Retinal pigment epithelial cell (primary cell): ENCODE data around the gene MAP1B.

ENCODE experiments used
- DNase-seq: peaks from one replicate; pipeline ENCODE4 v3.0.0-alpha.2; 2010; ENCODE audit warnings: low read depth
- H3K4me3 ChIP-seq: 2 replicates; pipeline ENCODE4 v1.5.1; 2011; ENCODE audit warnings: mild to moderate bottlenecking, low read length, control low read depth, moderate library complexity
- TF ChIP-seq, protein P1 (sequence below): conservative IDR thresholded peaks from 2 replicates; pipeline ENCODE4 v1.5.1; 2011; ENCODE audit warnings: low read depth, low read length, control low read depth, inconsistent platforms

Gene MAP1B

DNA sequence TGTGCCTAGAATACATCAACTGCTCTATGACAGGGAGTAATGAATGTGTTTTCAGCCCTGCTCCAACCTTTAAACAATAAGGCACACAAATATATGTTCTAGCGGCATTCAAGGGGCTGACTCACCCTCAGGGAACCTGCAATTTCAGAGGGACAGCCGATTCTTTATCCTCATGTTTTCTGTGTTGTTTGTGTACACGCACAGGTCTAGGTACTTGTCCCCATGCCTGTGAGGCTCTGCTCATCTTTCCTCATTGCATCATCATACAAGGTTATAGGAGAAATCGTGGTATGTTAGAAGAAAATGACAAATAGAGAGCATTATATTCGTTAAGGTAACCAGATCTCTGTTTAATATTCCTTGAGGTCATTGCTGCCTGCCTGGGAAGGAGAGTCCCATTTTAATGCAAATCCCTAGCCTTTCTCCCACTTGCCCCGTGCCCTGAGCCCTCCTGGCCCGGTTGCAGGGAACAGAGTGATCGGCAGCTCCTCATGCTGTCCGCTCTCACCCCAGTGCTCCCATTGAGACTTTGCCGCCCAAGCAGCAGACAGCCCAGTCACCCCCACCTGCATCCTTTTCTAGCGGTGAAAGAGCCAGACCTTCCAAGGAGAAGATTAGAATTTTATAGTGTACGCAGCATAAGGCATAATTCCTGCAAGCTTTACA, 14.6 kb downstream of the MAP1B start:
- TF ChIP-seq, protein P1, sequence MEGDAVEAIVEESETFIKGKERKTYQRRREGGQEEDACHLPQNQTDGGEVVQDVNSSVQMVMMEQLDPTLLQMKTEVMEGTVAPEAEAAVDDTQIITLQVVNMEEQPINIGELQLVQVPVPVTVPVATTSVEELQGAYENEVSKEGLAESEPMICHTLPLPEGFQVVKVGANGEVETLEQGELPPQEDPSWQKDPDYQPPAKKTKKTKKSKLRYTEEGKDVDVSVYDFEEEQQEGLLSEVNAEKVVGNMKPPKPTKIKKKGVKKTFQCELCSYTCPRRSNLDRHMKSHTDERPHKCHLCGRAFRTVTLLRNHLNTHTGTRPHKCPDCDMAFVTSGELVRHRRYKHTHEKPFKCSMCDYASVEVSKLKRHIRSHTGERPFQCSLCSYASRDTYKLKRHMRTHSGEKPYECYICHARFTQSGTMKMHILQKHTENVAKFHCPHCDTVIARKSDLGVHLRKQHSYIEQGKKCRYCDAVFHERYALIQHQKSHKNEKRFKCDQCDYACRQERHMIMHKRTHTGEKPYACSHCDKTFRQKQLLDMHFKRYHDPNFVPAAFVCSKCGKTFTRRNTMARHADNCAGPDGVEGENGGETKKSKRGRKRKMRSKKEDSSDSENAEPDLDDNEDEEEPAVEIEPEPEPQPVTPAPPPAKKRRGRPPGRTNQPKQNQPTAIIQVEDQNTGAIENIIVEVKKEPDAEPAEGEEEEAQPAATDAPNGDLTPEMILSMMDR: no peak
- DNase-seq: no peak
- no peak overlapping the region for H3K4me3 ChIP-seq

DNA sequence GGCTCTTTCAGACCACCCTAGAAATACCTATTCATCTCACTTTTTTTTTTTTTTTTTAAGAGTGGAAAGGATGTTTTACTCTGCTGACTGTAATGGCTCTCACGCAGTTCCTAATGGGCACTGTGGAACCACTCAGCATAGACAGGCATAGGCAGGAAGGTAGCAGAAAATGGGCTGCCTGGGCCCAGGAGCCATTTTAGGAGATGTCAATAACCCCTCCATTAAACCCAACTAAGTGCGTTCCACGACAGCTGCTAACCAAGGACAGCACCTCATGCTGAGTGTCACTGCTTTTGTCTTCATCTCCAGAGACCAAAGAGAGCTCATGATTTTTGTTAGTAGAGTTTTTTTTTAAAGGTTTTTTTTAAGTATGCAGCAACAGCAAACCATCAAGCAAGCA, 15.3 kb downstream of the MAP1B start:
- TF ChIP-seq, protein P1: no peak
- DNase-seq: no peak
- H3K4me3 ChIP-seq: no peak overlapping the region

DNA sequence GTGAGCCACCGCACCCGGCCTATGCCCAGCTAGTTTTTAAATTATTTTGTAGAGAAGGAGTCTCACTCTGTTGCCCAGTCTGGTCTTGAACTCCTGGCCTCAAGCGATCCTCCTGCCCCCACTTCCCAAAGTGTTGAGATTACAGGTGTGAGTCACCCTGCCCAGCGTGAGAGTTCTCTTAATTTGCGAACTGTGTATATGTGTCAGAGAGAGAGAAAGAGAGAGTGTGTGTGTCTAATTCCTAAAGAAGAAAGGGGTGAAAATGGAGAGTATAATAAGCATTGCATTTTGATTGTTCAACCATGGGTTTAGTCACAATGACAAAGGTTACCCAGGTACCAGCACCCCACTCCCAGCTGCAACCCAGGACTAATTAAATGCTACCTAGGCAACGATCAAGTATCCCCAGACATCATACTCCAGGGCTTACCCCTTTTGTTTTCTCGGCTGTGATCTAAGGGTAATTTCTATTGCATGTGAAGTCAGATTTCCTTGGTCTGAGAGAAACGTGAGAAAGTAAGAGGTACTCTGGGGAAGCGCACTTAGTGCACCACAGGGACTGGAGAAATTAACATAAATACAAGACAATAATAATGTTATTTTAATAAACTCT, 16.6 kb downstream of the MAP1B start:
- TF ChIP-seq, protein P1: no peak
- H3K4me3 ChIP-seq: no peak overlapping the region
- no peak for DNase-seq

DNA sequence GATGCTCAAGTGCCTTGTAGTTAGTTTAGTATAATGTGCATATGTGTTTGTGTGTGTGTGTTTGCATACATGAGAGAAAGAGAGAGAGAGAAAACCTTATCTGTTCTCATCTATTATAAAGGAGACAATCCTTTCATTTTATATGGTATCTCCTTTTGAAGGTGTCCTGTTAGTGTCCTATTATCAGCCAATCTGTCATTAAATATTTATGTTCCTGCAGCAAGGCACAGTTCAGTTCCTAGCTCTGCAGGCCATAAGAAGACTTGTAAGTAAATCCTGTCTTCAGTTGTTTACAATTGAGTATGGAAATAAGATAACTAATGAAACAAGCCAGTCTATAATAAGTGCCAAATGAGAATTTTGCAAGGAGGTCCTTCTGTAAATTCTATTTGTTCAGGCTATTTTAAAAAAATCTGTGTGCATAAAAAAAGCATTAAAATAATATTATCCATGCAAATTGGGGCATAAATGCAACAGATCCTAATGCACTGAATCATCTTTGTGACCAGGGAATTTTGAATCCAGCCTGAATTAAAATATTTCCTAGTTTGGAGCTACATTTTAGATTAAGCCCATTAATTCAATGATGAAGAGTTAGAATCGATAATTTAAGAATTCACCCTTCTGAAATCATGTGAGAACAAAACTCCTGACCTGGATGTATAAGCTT, 18.1 kb downstream of the MAP1B start:
- H3K4me3 ChIP-seq: no peak overlapping the region
- no peak for DNase-seq
- TF ChIP-seq, protein P1: no peak

DNA sequence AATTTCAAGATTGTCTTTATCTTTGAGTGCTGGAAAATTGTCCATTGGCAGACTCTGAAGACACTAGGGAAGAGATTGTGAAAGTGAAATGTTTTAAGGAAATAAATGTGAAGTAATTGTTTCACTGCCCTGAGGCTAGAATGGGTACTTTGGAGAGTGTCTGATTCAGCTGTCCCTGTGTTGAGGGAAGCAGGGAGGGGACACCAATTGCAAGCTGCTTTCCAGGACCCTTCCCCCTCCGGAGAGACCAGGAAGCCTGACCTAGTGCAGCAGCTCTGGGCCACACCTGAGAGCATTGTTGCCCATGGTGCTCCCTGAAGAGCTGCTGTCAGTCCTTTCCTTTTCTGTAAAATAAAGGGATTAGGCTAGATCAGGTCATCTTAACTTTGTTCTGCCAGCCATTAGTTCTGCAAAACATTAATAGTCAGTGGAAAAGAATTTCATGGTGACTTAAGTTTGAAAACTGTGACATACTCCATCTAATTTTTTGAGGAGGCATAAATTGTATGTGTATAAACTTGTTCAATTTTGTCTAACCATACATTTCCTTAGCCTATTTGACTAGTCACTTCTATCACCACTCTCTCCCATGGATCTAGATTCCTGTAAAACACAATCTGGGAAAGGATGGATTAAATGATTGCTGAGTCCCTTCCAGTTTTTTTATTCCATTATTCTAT, 18.8 kb downstream of the MAP1B start:
- TF ChIP-seq, protein P1: no peak
- no peak for DNase-seq
- H3K4me3 ChIP-seq: no peak overlapping the region

DNA sequence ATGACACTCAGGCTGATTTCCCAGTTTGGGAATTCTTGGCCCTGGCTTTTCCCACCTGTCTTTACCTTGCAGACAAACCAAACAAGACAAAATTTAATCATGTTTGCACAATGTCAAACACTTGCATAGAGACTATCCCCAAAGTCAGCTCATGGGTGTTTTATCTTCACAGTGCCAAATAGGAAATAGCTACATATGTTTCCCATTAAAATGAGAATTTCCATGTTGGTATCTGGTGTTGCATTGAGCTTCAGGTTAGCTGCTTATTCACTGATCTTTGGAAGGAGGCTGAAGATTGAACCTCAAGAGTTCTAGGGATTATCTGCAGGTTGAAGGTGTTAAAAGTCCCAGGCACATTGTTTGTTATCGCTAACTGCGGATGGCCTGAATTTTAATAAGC, 19.5 kb downstream of the MAP1B start:
- no peak overlapping the region for H3K4me3 ChIP-seq
- no peak for DNase-seq
- TF ChIP-seq, protein P1: no peak
